Stimulated activated CD8-positive, alpha-beta memory T cell treated with anti-CD3 and anti-CD28 coated beads, Interleukin-12 subunit alpha, Interleukin-12 subunit beta, amount 100 ng/mL, for 1 hour (primary cell): ENCODE measurements around the gene KIRREL1.

ENCODE experiments used
- DNase-seq: peaks from one replicate; pipeline ENCODE4 v3.0.0-alpha.2; 2020; ENCODE audit warnings: low read depth

Gene KIRREL1

GRCh38 chr1:158076441-158076840, 83.0 kb downstream of the KIRREL1 start:
- no peak for DNase-seq

DNA sequence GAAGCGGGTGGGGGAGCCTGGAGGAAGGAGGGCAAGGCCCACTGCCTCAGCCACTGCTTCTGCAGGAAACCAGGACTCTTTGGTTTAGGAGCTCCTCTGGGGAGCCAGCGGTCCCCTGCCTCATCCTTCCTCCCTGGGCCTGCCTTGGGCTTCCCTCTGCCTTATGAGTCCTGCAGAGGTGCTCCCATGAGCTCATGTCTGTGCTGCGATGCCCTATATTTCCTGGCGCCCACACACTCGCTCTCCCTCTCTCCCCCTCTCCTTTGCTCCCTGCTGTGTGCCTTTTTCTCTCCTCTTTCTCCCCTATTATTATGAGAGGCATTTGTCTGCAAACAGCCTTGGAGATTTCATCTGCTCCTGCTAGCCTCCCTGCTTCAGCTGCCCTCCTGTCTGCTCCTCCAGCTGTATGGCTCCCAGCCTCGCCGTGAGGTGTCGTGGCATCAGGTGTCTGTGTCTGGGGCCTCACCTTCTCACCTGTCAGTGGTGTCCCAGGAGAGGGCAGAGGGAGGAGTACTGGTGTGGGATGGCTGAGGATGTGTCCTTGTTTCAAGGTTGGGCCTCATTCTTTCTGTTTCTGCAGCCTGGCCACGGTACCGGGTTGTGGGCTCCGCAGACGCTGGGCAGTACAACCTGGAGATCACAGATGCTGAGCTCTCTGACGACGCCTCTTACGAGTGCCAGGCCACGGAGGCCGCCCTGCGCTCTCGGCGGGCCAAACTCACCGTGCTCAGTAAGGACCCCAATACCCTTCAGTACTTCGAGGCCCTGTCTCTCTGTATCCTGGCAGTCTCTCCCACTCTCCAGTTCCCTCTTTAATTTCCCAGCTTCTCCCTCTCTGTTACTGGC, 84.2 kb downstream of the KIRREL1 start:
- no peak for DNase-seq

DNA sequence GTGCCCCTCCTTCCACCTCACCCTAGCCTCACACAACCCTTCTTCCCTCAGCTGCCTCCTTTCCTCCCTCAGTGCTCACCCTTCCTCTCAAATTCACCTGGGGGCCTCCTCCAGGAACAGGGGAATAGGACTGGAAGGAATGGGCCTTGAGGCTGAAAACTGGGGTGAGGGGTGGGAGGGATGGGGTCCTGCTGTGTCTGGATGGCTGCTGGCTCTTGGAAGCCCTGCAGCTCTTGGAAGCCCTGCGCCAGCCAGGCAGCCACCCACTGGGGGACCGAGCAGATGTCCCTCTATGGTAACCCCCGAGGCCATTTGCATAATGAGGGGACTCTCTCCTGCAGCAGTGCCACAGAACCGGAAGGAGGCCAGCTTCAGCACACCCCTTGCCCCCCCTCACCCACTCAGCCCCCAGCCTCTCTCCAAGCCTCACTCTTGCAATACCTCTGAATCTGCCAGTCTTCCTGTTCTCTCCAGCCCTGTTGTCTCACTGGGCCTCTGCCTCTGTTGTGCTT, 85.2 kb downstream of the KIRREL1 start:
- DNase-seq, result no peak

GRCh38 chr1:158080066-158080465, 86.6 kb downstream of the KIRREL1 start:
- no peak for DNase-seq

GRCh38 chr1:158084336-158084735, 90.9 kb downstream of the KIRREL1 start:
- no peak for DNase-seq

DNA sequence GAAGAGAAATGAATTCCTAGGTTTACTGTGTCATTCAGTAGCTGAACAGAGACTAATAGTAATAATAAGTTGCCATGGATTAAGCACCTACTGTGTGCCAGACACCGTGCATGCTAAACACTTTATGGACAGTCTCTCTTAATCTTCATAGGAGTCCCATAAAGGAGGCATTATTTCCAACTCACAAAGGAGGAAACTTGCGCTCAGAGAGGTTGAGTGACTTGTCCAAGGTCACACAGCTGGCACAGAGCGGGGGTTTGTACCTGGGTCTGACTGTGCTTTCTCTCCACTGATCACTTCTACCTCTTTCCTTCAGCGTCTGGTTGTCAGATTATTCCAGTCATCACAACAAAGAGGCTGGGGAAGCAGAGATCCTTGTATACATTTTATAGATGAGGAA, 91.3 kb downstream of the KIRREL1 start:
- no peak for DNase-seq

DNA sequence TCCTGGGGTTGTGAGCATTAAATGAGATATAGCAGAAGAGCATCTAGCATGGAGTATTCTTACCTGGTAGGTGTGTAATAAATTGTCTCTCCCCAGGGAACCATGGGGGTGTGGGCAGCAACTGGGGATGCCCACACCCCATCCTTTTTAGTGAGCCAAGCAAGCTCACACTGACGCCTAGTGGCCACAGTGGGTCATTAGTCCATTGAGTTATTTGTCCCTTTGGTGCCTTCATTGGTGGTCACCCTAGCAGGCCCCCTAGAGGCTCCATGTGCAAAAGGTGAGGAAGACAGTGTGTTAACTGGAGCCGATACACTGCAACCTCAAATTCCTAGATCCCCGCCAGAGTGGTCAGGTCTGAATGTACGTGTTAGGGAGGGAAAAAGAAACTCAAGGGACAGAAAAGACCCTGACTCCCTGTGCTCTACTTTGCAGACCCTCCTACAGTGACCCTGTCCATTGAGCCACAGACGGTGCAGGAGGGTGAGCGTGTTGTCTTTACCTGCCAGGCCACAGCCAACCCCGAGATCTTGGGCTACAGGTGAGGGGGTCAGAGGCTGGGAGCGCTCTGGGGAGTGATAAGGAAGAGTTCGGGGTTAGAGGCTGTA, 94.0 kb downstream of the KIRREL1 start:
- no peak for DNase-seq

DNA sequence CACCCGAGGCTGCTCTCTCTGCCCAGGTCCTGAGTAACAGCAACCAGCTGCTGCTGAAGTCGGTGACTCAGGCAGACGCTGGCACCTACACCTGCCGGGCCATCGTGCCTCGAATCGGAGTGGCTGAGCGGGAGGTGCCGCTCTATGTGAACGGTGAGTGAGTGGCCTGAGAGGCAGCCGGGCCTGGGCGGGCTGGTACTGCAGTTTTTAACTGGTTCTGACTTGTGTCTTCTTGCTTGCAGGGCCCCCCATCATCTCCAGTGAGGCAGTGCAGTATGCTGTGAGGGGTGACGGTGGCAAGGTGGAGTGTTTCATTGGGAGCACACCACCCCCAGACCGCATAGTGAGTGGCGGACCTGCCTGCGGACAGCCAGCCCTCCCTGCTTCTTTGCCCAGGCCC, 96.0 kb downstream of the KIRREL1 start:
- DNase-seq, result no peak

- no peak for DNase-seq
Measured at GRCh38 chr1:158089925-158090637, 96.6 kb downstream of the KIRREL1 start.

GRCh38 chr1:158093376-158093775, 99.9 kb downstream of the KIRREL1 start:
- no peak for DNase-seq

DNA sequence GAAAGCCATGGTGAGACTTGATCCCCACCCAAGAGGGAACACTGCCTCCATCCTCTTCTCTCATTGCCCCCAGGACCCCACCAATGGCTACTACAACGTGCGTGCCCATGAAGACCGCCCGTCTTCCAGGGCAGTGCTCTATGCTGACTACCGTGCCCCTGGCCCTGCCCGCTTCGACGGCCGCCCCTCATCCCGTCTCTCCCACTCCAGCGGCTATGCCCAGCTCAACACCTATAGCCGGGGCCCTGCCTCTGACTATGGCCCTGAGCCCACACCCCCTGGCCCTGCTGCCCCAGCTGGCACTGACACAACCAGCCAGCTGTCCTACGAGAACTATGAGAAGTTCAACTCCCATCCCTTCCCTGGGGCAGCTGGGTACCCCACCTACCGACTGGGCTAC, 101.1 kb downstream of the KIRREL1 start:
- DNase-seq, result no peak

- DNase-seq, result no peak
Measured at GRCh38 chr1:158095737-158096335, 102.4 kb downstream of the KIRREL1 start.

DNA sequence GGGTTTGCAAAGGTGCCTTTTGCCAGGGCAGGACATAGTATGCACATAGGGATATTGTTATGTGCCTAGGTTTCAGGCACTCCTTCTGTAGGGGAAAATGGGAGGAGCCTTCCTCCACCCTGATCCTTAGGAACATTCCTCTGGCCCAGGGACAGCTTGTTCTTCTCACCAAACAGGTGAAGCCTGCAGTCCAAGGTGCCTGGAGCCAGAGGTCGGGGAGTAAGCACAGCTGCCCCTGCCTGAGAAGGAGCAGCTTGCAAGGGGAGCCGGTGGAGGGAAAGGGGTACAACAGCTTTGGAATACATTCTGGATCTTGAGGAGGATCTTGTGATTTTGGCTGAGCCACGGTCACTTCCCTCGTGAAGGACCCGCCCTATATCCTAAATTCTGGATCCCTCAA, 104.8 kb downstream of the KIRREL1 start:
- DNase-seq, result no peak

- DNase-seq, result no peak
Measured at GRCh38 chr1:158099185-158099584, 105.7 kb downstream of the KIRREL1 start.

GRCh38 chr1:158100498-158100897, 107.1 kb downstream of the KIRREL1 start:
- DNase-seq, result no peak

DNA sequence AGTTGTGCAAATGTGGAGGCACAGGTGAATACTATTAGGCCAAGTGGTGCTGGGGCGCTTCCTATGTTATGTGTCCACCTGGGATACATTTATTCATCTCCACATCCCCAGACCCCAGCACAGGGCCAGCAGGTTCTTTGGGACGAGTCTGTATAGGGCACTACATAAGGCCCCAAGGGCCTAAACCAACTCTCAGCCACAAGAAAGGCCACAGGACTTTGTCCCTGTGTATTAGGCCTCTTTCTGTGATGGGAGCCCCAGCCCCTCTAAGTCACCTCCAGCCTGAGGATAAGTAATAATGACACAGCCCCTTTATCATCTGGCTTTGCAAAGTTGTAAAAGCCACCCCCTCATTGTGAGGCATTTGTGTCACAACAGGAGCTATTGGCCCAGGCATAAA, 108.0 kb downstream of the KIRREL1 start:
- no peak for DNase-seq

DNA sequence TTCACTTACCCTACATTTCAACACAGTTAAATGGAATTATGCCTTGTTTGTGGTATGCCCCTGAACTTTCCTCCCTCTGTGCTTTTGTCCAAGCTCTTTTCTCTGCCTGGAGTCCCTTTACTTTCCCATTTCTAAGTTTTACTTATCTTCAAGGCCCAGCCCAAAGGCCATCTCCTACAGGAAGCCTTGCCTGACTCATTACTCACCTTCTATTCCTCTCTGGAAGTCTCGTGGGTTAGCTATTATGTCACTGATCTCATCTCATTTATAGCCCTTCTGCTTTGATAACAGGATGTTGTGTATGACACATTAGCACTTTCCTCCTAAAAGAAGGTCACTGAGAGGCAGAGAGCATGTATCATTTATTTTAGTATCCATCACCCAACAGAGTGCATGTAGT, 108.5 kb downstream of the KIRREL1 start:
- DNase-seq, result no peak

- no peak for DNase-seq
Measured at GRCh38 chr1:158102881-158103674, 109.6 kb downstream of the KIRREL1 start.

- DNase-seq, result no peak
Measured at GRCh38 chr1:158103861-158104522, 110.5 kb downstream of the KIRREL1 start.

- DNase-seq, result no peak
Measured at GRCh38 chr1:158104891-158105290, 111.4 kb downstream of the KIRREL1 start.
